ENCODE results near the gene PRICKLE4.

- TF ChIP-seq POLR2AphosphoS5 (IDR thresholded peaks at IDR 0.05; ENCODE audit: low read depth, low read length) (no peak), SP1 (IDR thresholded peaks at IDR 0.05; ENCODE audit: low read depth) (no peak), ZNF274 (IDR thresholded peaks at IDR 0.05; ENCODE audit: low read depth, low read length) (no peak), MAX (IDR thresholded peaks at IDR 0.05) (no peak), CTCF (IDR thresholded peaks at IDR 0.05 in 2 of 3, conservative IDR thresholded peaks at IDR 0.05 in 1 of 3; ENCODE audit: borderline replicate concordance in 1 of 3, insufficient read depth in 1 of 3, low read depth in 2 of 3, low read length in 2 of 3) (no peak), ZBTB33 (IDR thresholded peaks at IDR 0.05; ENCODE audit: extremely low read depth, insufficient replicate concordance, low read length) (no peak), EZH2 (IDR thresholded peaks at IDR 0.05) (no peak), YY1 (IDR thresholded peaks at IDR 0.05; ENCODE audit: extremely low read depth, insufficient replicate concordance, low read depth, low read length) (no peak), ATF3 (IDR thresholded peaks at IDR 0.05) (no peak), POLR2A (IDR thresholded peaks at IDR 0.05; ENCODE audit: borderline replicate concordance, extremely low read depth, insufficient read depth, insufficient read length) (no peak)
Measured at GRCh38 chr6:41815587-41815986, 35.0 kb downstream of the PRICKLE4 start.

Measured in HCT116 (cell line).